Gastroesophageal sphincter (tissue), 3 donors: Measurements from ENCODE around the gene MEIS3.

Source experiments
- EP300 ChIP-seq: sonication (generic); formaldehyde crosslinking; IDR thresholded peaks from one replicate; pipeline ENCODE4 v1.6.1; 2017; ENCODE audit warnings: antibody characterized with exemption, mild to moderate bottlenecking
- POLR2A ChIP-seq, 2 donors: fragments of 450-650 bp; IDR thresholded peaks; one replicate each; pipeline ENCODE4 v1.6.1; 2017; ENCODE audit warnings: antibody characterized with exemption in 2 of 2, mild to moderate bottlenecking in 2 of 2, moderate library complexity in 1 of 2
- POLR2AphosphoS5 ChIP-seq: sonication (generic); formaldehyde crosslinking; IDR thresholded peaks from one replicate; pipeline ENCODE4 v1.6.1; 2017; ENCODE audit warnings: antibody characterized with exemption
- TF ChIP-seq, protein P1 (sequence below), 4 experiments: fragments of 200-600 bp in 2 of 4; fragments of 450-650 bp in 2 of 4; sonication (generic) in 1 of 4; IDR thresholded peaks; one replicate each; pipeline ENCODE4 v1.5.1; 2017 to 2019; ENCODE audit warnings: antibody characterized with exemption in 4 of 4, mild to moderate bottlenecking in 2 of 4, moderate library complexity in 2 of 4

DNA sequence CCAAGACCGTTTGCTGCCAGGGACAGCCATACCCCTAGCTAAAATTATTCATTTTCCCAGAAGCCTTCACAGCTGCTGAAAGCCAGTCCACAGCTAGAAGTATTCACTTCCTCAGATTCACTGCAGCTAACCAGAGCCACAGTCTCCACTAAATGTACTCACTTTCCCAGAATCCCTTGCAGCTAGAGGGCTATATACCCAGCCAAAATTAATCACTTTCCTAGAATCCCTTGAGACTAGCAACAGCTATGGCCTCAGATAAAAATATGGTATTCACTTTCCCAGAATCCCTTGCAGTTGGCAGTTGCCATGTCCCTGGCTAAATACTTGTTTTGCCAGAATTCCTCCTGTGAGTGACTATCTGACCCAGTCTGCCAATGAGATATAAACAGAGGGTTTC lies 13.8 kb upstream of the MEIS3 start:
- TF ChIP-seq POLR2A (IDR thresholded peaks at IDR 0.05), result no peak
- TF ChIP-seq, protein P1, sequence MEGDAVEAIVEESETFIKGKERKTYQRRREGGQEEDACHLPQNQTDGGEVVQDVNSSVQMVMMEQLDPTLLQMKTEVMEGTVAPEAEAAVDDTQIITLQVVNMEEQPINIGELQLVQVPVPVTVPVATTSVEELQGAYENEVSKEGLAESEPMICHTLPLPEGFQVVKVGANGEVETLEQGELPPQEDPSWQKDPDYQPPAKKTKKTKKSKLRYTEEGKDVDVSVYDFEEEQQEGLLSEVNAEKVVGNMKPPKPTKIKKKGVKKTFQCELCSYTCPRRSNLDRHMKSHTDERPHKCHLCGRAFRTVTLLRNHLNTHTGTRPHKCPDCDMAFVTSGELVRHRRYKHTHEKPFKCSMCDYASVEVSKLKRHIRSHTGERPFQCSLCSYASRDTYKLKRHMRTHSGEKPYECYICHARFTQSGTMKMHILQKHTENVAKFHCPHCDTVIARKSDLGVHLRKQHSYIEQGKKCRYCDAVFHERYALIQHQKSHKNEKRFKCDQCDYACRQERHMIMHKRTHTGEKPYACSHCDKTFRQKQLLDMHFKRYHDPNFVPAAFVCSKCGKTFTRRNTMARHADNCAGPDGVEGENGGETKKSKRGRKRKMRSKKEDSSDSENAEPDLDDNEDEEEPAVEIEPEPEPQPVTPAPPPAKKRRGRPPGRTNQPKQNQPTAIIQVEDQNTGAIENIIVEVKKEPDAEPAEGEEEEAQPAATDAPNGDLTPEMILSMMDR (IDR thresholded peaks at IDR 0.05), result no peak
- TF ChIP-seq EP300, result no peak
- TF ChIP-seq POLR2AphosphoS5, result no peak
